DMS114 treated with DMSO at 0.1 percent for 48 hours (cell line): ENCODE results near the gene P2RY2.
"Not testable (repeated sequence)": the region's sequence is repeated elsewhere in the genome, so short reads cannot be mapped to it uniquely, and the experiment has no call there.

ENCODE experiments used
- DNase-seq: peaks from one replicate; lab custom pipeline; 2025; ENCODE audit not compliant: unreplicated experiment; lab: John Stamatoyannopoulos, UW

Gene P2RY2

GRCh38 chr11:73187854-73188253, 30.2 kb upstream of the P2RY2 start:
- no peak for DNase-seq

GRCh38 chr11:73188301-73188700, 29.8 kb upstream of the P2RY2 start:
- no peak for DNase-seq

- no peak for DNase-seq
Observed at GRCh38 chr11:73189315-73189714, 28.8 kb upstream of the P2RY2 start.

- DNase-seq, result no peak
Observed at GRCh38 chr11:73189723-73190556, 28.1 kb upstream of the P2RY2 start.

GRCh38 chr11:73190557-73190885, 27.6 kb upstream of the P2RY2 start:
- no peak for DNase-seq

- DNase-seq, result no peak
Observed at GRCh38 chr11:73191151-73191550, 26.9 kb upstream of the P2RY2 start.

- no peak for DNase-seq
Observed at GRCh38 chr11:73192272-73192671, 25.8 kb upstream of the P2RY2 start.

- no peak for DNase-seq
Observed at GRCh38 chr11:73193251-73194033, 24.6 kb upstream of the P2RY2 start.

- no peak for DNase-seq
Observed at GRCh38 chr11:73194034-73194507, 24.0 kb upstream of the P2RY2 start.

- no peak for DNase-seq
Observed at GRCh38 chr11:73194593-73194992, 23.5 kb upstream of the P2RY2 start.

GRCh38 chr11:73195191-73196007, 22.7 kb upstream of the P2RY2 start:
- DNase-seq, result no peak

GRCh38 chr11:73196576-73196975, 21.5 kb upstream of the P2RY2 start:
- no peak for DNase-seq

- DNase-seq, result no peak
Observed at GRCh38 chr11:73197348-73197747, 20.7 kb upstream of the P2RY2 start.

- not testable (repeated sequence) for DNase-seq
Observed at GRCh38 chr11:73197787-73198186, 20.3 kb upstream of the P2RY2 start.

- no peak for DNase-seq
Observed at GRCh38 chr11:73198677-73199076, 19.4 kb upstream of the P2RY2 start.

- no peak for DNase-seq
Observed at GRCh38 chr11:73199446-73199845, 18.6 kb upstream of the P2RY2 start.

GRCh38 chr11:73200256-73200655, 17.8 kb upstream of the P2RY2 start:
- DNase-seq, result no peak

GRCh38 chr11:73201249-73201648, 16.8 kb upstream of the P2RY2 start:
- no peak for DNase-seq

- DNase-seq, result no peak
Observed at GRCh38 chr11:73201888-73202780, 15.9 kb upstream of the P2RY2 start.

GRCh38 chr11:73203322-73203721, 14.8 kb upstream of the P2RY2 start:
- DNase-seq, result no peak
